ENCODE measurements around the gene RPRD1A. TPM values are rescaled to one million over a fixed set of nuclear protein-coding genes. Genes with fewer than 3 reads are reported as not detected.
"Not testable (repeated sequence)": the region's sequence is repeated elsewhere in the genome, so short reads cannot be mapped to it uniquely, and the experiment has no call there.

Gene RPRD1A
- 41.3 and 45.4 TPM in 2 replicates for total RNA-seq

GRCh38 chr18:36067055-36067957 is at the start of gene RPRD1A:
RPRD1A (minus strand) TSS chr18:36067559; CDS start chr18:36067404, 155 bp downstream.
- TF ChIP-seq, protein P1, sequence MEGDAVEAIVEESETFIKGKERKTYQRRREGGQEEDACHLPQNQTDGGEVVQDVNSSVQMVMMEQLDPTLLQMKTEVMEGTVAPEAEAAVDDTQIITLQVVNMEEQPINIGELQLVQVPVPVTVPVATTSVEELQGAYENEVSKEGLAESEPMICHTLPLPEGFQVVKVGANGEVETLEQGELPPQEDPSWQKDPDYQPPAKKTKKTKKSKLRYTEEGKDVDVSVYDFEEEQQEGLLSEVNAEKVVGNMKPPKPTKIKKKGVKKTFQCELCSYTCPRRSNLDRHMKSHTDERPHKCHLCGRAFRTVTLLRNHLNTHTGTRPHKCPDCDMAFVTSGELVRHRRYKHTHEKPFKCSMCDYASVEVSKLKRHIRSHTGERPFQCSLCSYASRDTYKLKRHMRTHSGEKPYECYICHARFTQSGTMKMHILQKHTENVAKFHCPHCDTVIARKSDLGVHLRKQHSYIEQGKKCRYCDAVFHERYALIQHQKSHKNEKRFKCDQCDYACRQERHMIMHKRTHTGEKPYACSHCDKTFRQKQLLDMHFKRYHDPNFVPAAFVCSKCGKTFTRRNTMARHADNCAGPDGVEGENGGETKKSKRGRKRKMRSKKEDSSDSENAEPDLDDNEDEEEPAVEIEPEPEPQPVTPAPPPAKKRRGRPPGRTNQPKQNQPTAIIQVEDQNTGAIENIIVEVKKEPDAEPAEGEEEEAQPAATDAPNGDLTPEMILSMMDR (conservative IDR thresholded peaks at IDR 0.05; ENCODE audit: low read depth, low read length), result no peak

GRCh38 chr18:36116771-36117170 is 49.4 kb upstream of the RPRD1A start:
- not testable (repeated sequence) for DNase-seq (ENCODE audit: low read depth); H3K4me3 ChIP-seq (ENCODE audit: low read depth, low read length)

More at GRCh38 chr18:36067055-36067957, at the start of gene RPRD1A:
- peak; percentile 56 for DNase-seq (ENCODE audit: low read depth)
- H3K4me3 ChIP-seq (ENCODE audit: low read depth, low read length), result peak within 1 kb of the TSS; percentile 71

DNA sequence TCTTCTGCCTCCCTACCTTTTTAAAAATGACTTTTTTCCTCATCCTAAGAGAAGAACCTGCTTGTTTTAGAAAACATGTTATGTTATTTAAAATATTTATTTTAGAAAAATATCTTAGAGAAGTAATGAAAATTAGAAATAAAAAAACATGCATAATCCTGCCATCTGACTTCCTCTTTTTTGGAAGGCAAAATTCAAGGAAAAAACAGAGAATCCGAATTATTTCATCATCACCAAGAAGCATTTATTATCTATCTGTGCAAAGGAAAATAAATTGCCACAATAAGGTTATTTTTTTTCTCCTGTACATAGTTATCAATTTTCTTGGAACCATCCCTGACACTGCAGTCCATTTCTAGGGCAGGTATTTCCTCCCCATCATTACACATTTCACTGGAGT is 47.4 kb upstream of the RPRD1A start:
- no peak overlapping the region for H3K4me3 ChIP-seq (ENCODE audit: low read depth, low read length)
- TF ChIP-seq, protein P1 (conservative IDR thresholded peaks at IDR 0.05; ENCODE audit: low read depth, low read length), result no peak
- no peak for DNase-seq (ENCODE audit: low read depth)

DNA sequence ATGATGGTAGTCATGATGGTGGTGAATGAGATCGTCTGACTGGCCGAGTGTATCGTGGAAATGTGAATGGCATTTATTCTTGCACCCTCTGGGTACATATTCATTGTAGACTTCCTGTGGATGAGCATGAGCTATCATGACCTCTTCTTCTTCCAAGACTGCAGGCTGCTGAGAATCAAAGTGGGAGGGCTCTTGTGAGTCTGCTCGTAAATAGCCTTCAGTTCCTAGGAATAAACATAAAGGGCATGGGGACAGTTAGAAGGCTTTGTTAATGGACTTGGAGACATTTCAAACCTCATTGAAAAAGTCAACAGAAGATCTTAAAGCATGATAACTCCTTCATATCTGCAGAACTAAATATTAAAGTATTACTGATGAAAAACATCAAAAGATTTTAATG is 46.9 kb upstream of the RPRD1A start:
- H3K4me3 ChIP-seq (ENCODE audit: low read depth, low read length), result no peak overlapping the region
- TF ChIP-seq, protein P1 (conservative IDR thresholded peaks at IDR 0.05; ENCODE audit: low read depth, low read length), result no peak
- DNase-seq (ENCODE audit: low read depth), result no peak

DNA sequence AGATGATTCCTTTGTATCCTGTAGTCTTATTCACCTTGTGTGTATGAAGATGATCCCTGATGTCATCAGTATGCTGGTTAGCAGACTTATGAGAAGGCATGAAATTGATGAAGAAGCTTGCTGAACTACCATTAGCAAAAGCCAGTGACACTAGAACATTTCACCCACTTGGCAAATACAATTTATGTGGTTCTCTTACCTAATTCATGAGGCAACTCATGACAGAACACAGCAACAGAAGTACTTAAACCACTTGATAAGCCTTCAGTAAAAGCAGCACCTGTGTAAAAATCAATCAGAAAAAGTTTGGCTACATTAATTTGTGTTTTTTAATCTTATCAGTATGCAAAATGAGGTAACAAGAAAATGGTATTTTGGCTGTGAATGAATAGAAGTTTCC is 44.9 kb upstream of the RPRD1A start:
- TF ChIP-seq, protein P1 (conservative IDR thresholded peaks at IDR 0.05; ENCODE audit: low read depth, low read length), result no peak
- no peak overlapping the region for H3K4me3 ChIP-seq (ENCODE audit: low read depth, low read length)
- no peak for DNase-seq (ENCODE audit: low read depth)

GRCh38 chr18:36109737-36110136 is 42.4 kb upstream of the RPRD1A start:
- DNase-seq (ENCODE audit: low read depth), result no peak
- TF ChIP-seq, protein P1 (conservative IDR thresholded peaks at IDR 0.05; ENCODE audit: low read depth, low read length), result no peak
- H3K4me3 ChIP-seq (ENCODE audit: low read depth, low read length), result no peak overlapping the region

DNA sequence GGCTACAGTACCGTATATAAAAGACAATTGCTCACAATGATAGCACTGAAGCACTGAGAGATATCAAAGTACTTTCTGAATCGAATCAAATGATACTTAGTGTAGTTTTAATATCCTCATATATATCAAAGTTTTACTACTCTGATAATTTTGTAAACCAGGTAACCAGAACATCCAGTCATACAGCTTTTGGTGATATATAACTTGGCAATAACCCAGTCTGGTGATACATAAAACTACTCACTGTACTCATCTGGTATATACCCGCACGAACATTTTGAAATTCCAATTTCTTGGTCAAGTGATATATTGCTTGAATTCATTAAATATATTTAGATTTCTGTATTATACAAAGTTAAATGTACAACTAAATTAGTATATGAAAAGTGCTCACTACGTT is 41.2 kb upstream of the RPRD1A start:
- no peak overlapping the region for H3K4me3 ChIP-seq (ENCODE audit: low read depth, low read length)
- DNase-seq (ENCODE audit: low read depth), result no peak
- TF ChIP-seq, protein P1 (conservative IDR thresholded peaks at IDR 0.05; ENCODE audit: low read depth, low read length), result no peak

All from epithelial cell of proximal tubule (primary cell).